Measurements from ENCODE around the gene NOS3. TPM values are rescaled to one million over a fixed set of nuclear protein-coding genes. Genes with fewer than 3 reads are reported as not detected.
"Not testable (repeated sequence)": the region's sequence is repeated elsewhere in the genome, so short reads cannot be mapped to it uniquely, and the experiment has no call there.

The NOS3 gene
- total RNA-seq, 1 experiment from 2014 or later = 0.46 TPM

GRCh38 chr7:151000897-151001495 is 10.2 kb downstream of the NOS3 start:
- no peak for DNase-seq (ENCODE audit: low read depth)

GRCh38 chr7:151001546-151001945 is 10.7 kb downstream of the NOS3 start:
- no peak for DNase-seq (ENCODE audit: low read depth)

GRCh38 chr7:151003572-151003971 is 12.8 kb downstream of the NOS3 start:
- DNase-seq (ENCODE audit: low read depth) = no peak

- DNase-seq (ENCODE audit: low read depth) = no peak
Measured at GRCh38 chr7:151005566-151005965, 14.7 kb downstream of the NOS3 start.

- DNase-seq (ENCODE audit: low read depth) = no peak
Measured at GRCh38 chr7:151006590-151007300, 15.9 kb downstream of the NOS3 start.

- DNase-seq (ENCODE audit: low read depth) = no peak
Measured at GRCh38 chr7:151007469-151007898, 16.7 kb downstream of the NOS3 start.

- DNase-seq (ENCODE audit: low read depth) = no peak
Measured at GRCh38 chr7:151008143-151008510, 17.3 kb downstream of the NOS3 start.

- peak; percentile 54 for DNase-seq (ENCODE audit: low read depth)
Measured at GRCh38 chr7:151008511-151009323, 17.9 kb downstream of the NOS3 start.

- no peak for DNase-seq (ENCODE audit: low read depth)
Measured at GRCh38 chr7:151009327-151010036, 18.7 kb downstream of the NOS3 start.

GRCh38 chr7:151010037-151010306 is 19.2 kb downstream of the NOS3 start:
- DNase-seq (ENCODE audit: low read depth) = no peak

- no peak for DNase-seq (ENCODE audit: low read depth)
Measured at GRCh38 chr7:151010307-151011096, 19.7 kb downstream of the NOS3 start.

- no peak for DNase-seq (ENCODE audit: low read depth)
Measured at GRCh38 chr7:151011097-151011409, 20.2 kb downstream of the NOS3 start.

- DNase-seq (ENCODE audit: low read depth) = not testable (repeated sequence)
Measured at GRCh38 chr7:151011616-151012015, 20.8 kb downstream of the NOS3 start.

GRCh38 chr7:151012031-151012692 is 21.3 kb downstream of the NOS3 start:
- DNase-seq (ENCODE audit: low read depth) = no peak

GRCh38 chr7:151012911-151013347 is 22.1 kb downstream of the NOS3 start:
- DNase-seq (ENCODE audit: low read depth) = peak; percentile 69

- DNase-seq (ENCODE audit: low read depth) = no peak
Measured at GRCh38 chr7:151013356-151013732, 22.5 kb downstream of the NOS3 start.

GRCh38 chr7:151013733-151014497 is 23.1 kb downstream of the NOS3 start:
- DNase-seq (ENCODE audit: low read depth) = peak; percentile 83

- DNase-seq (ENCODE audit: low read depth) = no peak
Measured at GRCh38 chr7:151014950-151015349, 24.1 kb downstream of the NOS3 start.

GRCh38 chr7:151015967-151016366 is 25.1 kb downstream of the NOS3 start:
- DNase-seq (ENCODE audit: low read depth) = no peak

- no peak for DNase-seq (ENCODE audit: low read depth)
Measured at GRCh38 chr7:151016505-151016904, 25.7 kb downstream of the NOS3 start.
